ENCODE data around the gene SEZ6L. TPM values are rescaled to one million over a fixed set of nuclear protein-coding genes. Genes with fewer than 3 reads are reported as not detected.

SEZ6L gene
- total RNA-seq, 4 donors from 2014 or later, result under 0.01 TPM; not detected in 3

- DNase-seq, result no peak
- H3K4me3 ChIP-seq, result no peak overlapping the region
- no peaks in the 10 kb centered on the region for H3K9me3 ChIP-seq
- intact Hi-C loops (cut with DNase I), result loop anchor here (10.0 kb wide), 1 partner anchor 506 kb away; no protein-coding TSS in a partner anchor
- peaks cover 0 to 65% (median 0%) of the 10 kb centered on the region in 4 donors for H3K27me3 ChIP-seq
- WGBS, 2 donors, result 83 to 93% methylated on average over 7 to 13 of the region's 13 CpGs
- no peaks in the 10 kb centered on the region for H3K4me1 ChIP-seq
- TF ChIP-seq CTCF (IDR thresholded peaks at IDR 0.05) (no peak), POLR2A (IDR thresholded peaks at IDR 0.05) (no peak)
- H3K27ac ChIP-seq, result no peak overlapping the region
- no peaks in the 10 kb centered on the region for H3K36me3 ChIP-seq
These were observed 141.4 kb downstream of the SEZ6L start for GRCh38 chr22:26310616-26311015.

- TF ChIP-seq POLR2A (IDR thresholded peaks at IDR 0.05) (no peak), CTCF (IDR thresholded peaks at IDR 0.05) (no peak)
- no peak for DNase-seq
- intact Hi-C loops (cut with DNase I), result loop anchor here (10.0 kb wide), 1 partner anchor 508 kb away; no protein-coding TSS in a partner anchor
- Histone ChIP-seq H3K4me1 (no peaks in the 10 kb centered on the region), H3K27ac (no peak overlapping the region), H3K4me3 (no peak overlapping the region), H3K9me3 (no peaks in the 10 kb centered on the region), H3K27me3 (peaks cover 0 to 41% (median 0%) of the 10 kb centered on the region in 4 donors), H3K36me3 (no peaks in the 10 kb centered on the region)
- WGBS, 2 donors, result 29 to 45% methylated on average over 4 to 5 of the region's 7 CpGs
These were observed 144.0 kb downstream of the SEZ6L start for GRCh38 chr22:26313291-26313690.

GRCh38 chr22:26314171-26314570 lies 144.9 kb downstream of the SEZ6L start:
- 33 to 84% methylated on average over 1 to 2 of the region's 2 CpGs for WGBS, 2 donors
- no peak overlapping the region for H3K27ac ChIP-seq
- DNase-seq, result no peak
- no peaks in the 10 kb centered on the region for H3K4me1 ChIP-seq
- TF ChIP-seq POLR2A (IDR thresholded peaks at IDR 0.05), result no peak
- no peak for TF ChIP-seq CTCF (IDR thresholded peaks at IDR 0.05)
- H3K4me3 ChIP-seq, result no peak overlapping the region
- H3K9me3 ChIP-seq, result no peaks in the 10 kb centered on the region
- H3K36me3 ChIP-seq, result no peaks in the 10 kb centered on the region
- peaks cover 0 to 32% (median 0%) of the 10 kb centered on the region in 4 donors for H3K27me3 ChIP-seq
- intact Hi-C loops (cut with DNase I), result loop anchor here (10.0 kb wide), 1 partner anchor 509 kb away; no protein-coding TSS in a partner anchor

- WGBS, 2 donors, result 51 to 57% methylated on average over 4 to 5 of the region's 6 CpGs
- H3K27ac ChIP-seq, result no peak overlapping the region
- H3K4me1 ChIP-seq, result no peaks in the 10 kb centered on the region
- no peak for DNase-seq
- no peaks in the 10 kb centered on the region for H3K9me3 ChIP-seq
- intact Hi-C loops (cut with DNase I), result loop anchor here (10.0 kb wide), 1 partner anchor 510 kb away; no protein-coding TSS in a partner anchor
- no peaks in the 10 kb centered on the region for H3K36me3 ChIP-seq
- TF ChIP-seq CTCF (IDR thresholded peaks at IDR 0.05) (no peak), POLR2A (IDR thresholded peaks at IDR 0.05) (no peak)
- no peak overlapping the region for H3K4me3 ChIP-seq
- peaks cover 0 to 28% (median 0%) of the 10 kb centered on the region in 4 donors for H3K27me3 ChIP-seq
These were observed 145.4 kb downstream of the SEZ6L start for GRCh38 chr22:26314656-26315055.

GRCh38 chr22:26316732-26317285 lies 147.5 kb downstream of the SEZ6L start:
- DNase-seq, result no peak
- Histone ChIP-seq H3K27ac (no peak overlapping the region), H3K4me3 (no peak overlapping the region), H3K27me3 (peaks cover 0 to 27% (median 0%) of the 10 kb centered on the region in 4 donors), H3K36me3 (no peaks in the 10 kb centered on the region), H3K4me1 (no peaks in the 10 kb centered on the region), H3K9me3 (no peaks in the 10 kb centered on the region)
- 78 to 80% methylated on average over 2 of the region's 2 CpGs for WGBS, 2 donors
- TF ChIP-seq CTCF (IDR thresholded peaks at IDR 0.05) (no peak), POLR2A (IDR thresholded peaks at IDR 0.05) (no peak)
- intact Hi-C loops (cut with DNase I), result loop anchor here (10.0 kb wide), 1 partner anchor 512 kb away; no protein-coding TSS in a partner anchor
